Measurements from ENCODE around the gene P3H1.

The P3H1 gene

GRCh38 chr1:42746436-42747105, 20.3 kb downstream of the P3H1 start:
- 98% methylated on average over 12 of the region's 12 CpGs for WGBS
- H2AFZ ChIP-seq (ENCODE audit: low read depth, low read length): no peak overlapping the region
- H3K4me3 ChIP-seq (ENCODE audit: insufficient read depth in 1 of 2, low read depth in 1 of 2, low read length in 2 of 2): no peak overlapping the region
- no peak for DNase-seq
- H4K91ac ChIP-seq (ENCODE audit: low read length): no peak overlapping the region
- H3K79me1 ChIP-seq (replicated peaks; ENCODE audit: low read length, poor library complexity, severe bottlenecking): peaks cover 2% of the 10 kb centered on the region
- H3K4me1 ChIP-seq (ENCODE audit: control insufficient read depth, insufficient read depth, low read depth, low read length): no peaks in the 10 kb centered on the region
- H3K9me3 ChIP-seq (ENCODE audit: control insufficient read depth, low read length): no peaks in the 10 kb centered on the region
- no peak overlapping the region for H3K9ac ChIP-seq (ENCODE audit: low read length)
- H2AK5ac ChIP-seq (ENCODE audit: low read length, severe bottlenecking): no peak overlapping the region
- H4K8ac ChIP-seq (ENCODE audit: low read length): no peak overlapping the region
- H3K14ac ChIP-seq (ENCODE audit: low read length in 2 of 2): no peak overlapping the region
- H3K36me3 ChIP-seq (ENCODE audit: control insufficient read depth in 1 of 2, insufficient read depth in 2 of 2, low read depth in 1 of 2, low read length in 2 of 2): peaks cover 52 to 53% of the 10 kb centered on the region in 2 experiments
- H2BK120ac ChIP-seq (ENCODE audit: low read depth, low read length): no peak overlapping the region
- H3K18ac ChIP-seq (ENCODE audit: low read depth in 1 of 2, low read length in 2 of 2): no peak overlapping the region
- H3K23ac ChIP-seq (ENCODE audit: low read length in 2 of 2): no peak overlapping the region
- no peak overlapping the region for H2BK5ac ChIP-seq (ENCODE audit: low read depth, low read length, poor library complexity, severe bottlenecking)
- no peaks in the 10 kb centered on the region for H3K27me3 ChIP-seq (ENCODE audit: control insufficient read depth in 1 of 2, insufficient read depth in 1 of 2, low read length in 2 of 2)
- H3K4ac ChIP-seq (ENCODE audit: low read depth in 1 of 2, low read length in 2 of 2): no peak overlapping the region
- H2BK15ac ChIP-seq (ENCODE audit: low read depth, poor library complexity, severe bottlenecking): no peak overlapping the region
- no peak overlapping the region for H2BK12ac ChIP-seq (ENCODE audit: low read length in 2 of 2)
- H3K27ac ChIP-seq (ENCODE audit: low read length, poor library complexity, severe bottlenecking): no peak overlapping the region
- H3K4me2 ChIP-seq (ENCODE audit: low read length, poor library complexity, severe bottlenecking): no peak overlapping the region

- Histone ChIP-seq H3K79me1 (replicated peaks; ENCODE audit: low read length, poor library complexity, severe bottlenecking) (peaks cover 2% of the 10 kb centered on the region), H2BK12ac (ENCODE audit: low read length in 2 of 2) (no peak overlapping the region), H2BK15ac (ENCODE audit: low read depth, poor library complexity, severe bottlenecking) (no peak overlapping the region), H4K91ac (ENCODE audit: low read length) (no peak overlapping the region), H3K23ac (ENCODE audit: low read length in 2 of 2) (no peak overlapping the region), H3K4me2 (ENCODE audit: low read length, poor library complexity, severe bottlenecking) (no peak overlapping the region), H3K4ac (ENCODE audit: low read depth in 1 of 2, low read length in 2 of 2) (no peak overlapping the region), H2AFZ (ENCODE audit: low read depth, low read length) (no peak overlapping the region), H3K27me3 (ENCODE audit: control insufficient read depth in 1 of 2, insufficient read depth in 1 of 2, low read length in 2 of 2) (no peaks in the 10 kb centered on the region), H3K14ac (ENCODE audit: low read length in 2 of 2) (no peak overlapping the region), H3K18ac (ENCODE audit: low read depth in 1 of 2, low read length in 2 of 2) (no peak overlapping the region), H2BK5ac (ENCODE audit: low read depth, low read length, poor library complexity, severe bottlenecking) (no peak overlapping the region), H3K9me3 (ENCODE audit: control insufficient read depth, low read length) (no peaks in the 10 kb centered on the region), H2BK120ac (ENCODE audit: low read depth, low read length) (no peak overlapping the region), H3K9ac (ENCODE audit: low read length) (no peak overlapping the region), H3K4me1 (ENCODE audit: control insufficient read depth, insufficient read depth, low read depth, low read length) (no peaks in the 10 kb centered on the region), H3K27ac (ENCODE audit: low read length, poor library complexity, severe bottlenecking) (no peak overlapping the region), H4K8ac (ENCODE audit: low read length) (no peak overlapping the region), H3K36me3 (ENCODE audit: control insufficient read depth in 1 of 2, insufficient read depth in 2 of 2, low read depth in 1 of 2, low read length in 2 of 2) (peaks cover 51 to 52% of the 10 kb centered on the region in 2 experiments), H2AK5ac (ENCODE audit: low read length, severe bottlenecking) (no peak overlapping the region), H3K4me3 (ENCODE audit: insufficient read depth in 1 of 2, low read depth in 1 of 2, low read length in 2 of 2) (no peak overlapping the region)
- DNase-seq: no peak
- 98% methylated on average over 8 of the region's 8 CpGs for WGBS
These were observed 21.0 kb downstream of the P3H1 start for GRCh38 chr1:42745851-42746250.

- Histone ChIP-seq H2BK120ac (ENCODE audit: low read depth, low read length) (no peak overlapping the region), H3K79me1 (replicated peaks; ENCODE audit: low read length, poor library complexity, severe bottlenecking) (peaks cover under 1% of the 10 kb centered on the region), H3K9ac (ENCODE audit: low read length) (no peak overlapping the region), H2BK12ac (ENCODE audit: low read length in 2 of 2) (no peak overlapping the region), H3K36me3 (ENCODE audit: control insufficient read depth in 1 of 2, insufficient read depth in 2 of 2, low read depth in 1 of 2, low read length in 2 of 2) (peaks cover 39% of the 10 kb centered on the region in 2 experiments), H2BK5ac (ENCODE audit: low read depth, low read length, poor library complexity, severe bottlenecking) (no peak overlapping the region), H3K4me1 (ENCODE audit: control insufficient read depth, insufficient read depth, low read depth, low read length) (no peaks in the 10 kb centered on the region), H3K4me3 (ENCODE audit: insufficient read depth in 1 of 2, low read depth in 1 of 2, low read length in 2 of 2) (no peak overlapping the region), H3K18ac (ENCODE audit: low read depth in 1 of 2, low read length in 2 of 2) (no peak overlapping the region), H3K14ac (ENCODE audit: low read length in 2 of 2) (no peak overlapping the region), H3K23ac (ENCODE audit: low read length in 2 of 2) (no peak overlapping the region), H3K27me3 (ENCODE audit: control insufficient read depth in 1 of 2, insufficient read depth in 1 of 2, low read length in 2 of 2) (no peaks in the 10 kb centered on the region), H4K91ac (ENCODE audit: low read length) (no peak overlapping the region), H2BK15ac (ENCODE audit: low read depth, poor library complexity, severe bottlenecking) (no peak overlapping the region), H3K4ac (ENCODE audit: low read depth in 1 of 2, low read length in 2 of 2) (no peak overlapping the region), H3K4me2 (ENCODE audit: low read length, poor library complexity, severe bottlenecking) (no peak overlapping the region), H2AK5ac (ENCODE audit: low read length, severe bottlenecking) (no peak overlapping the region), H3K9me3 (ENCODE audit: control insufficient read depth, low read length) (no peaks in the 10 kb centered on the region), H4K8ac (ENCODE audit: low read length) (no peak overlapping the region), H3K27ac (ENCODE audit: low read length, poor library complexity, severe bottlenecking) (no peak overlapping the region), H2AFZ (ENCODE audit: low read depth, low read length) (no peak overlapping the region)
- peak; percentile 11 for DNase-seq
- WGBS: 98% methylated on average over 9 of the region's 9 CpGs
These were observed 22.7 kb downstream of the P3H1 start for GRCh38 chr1:42744148-42744413.

- no peaks in the 10 kb centered on the region for H3K4me1 ChIP-seq (ENCODE audit: control insufficient read depth, insufficient read depth, low read depth, low read length)
- no peak overlapping the region for H2AFZ ChIP-seq (ENCODE audit: low read depth, low read length)
- H3K27me3 ChIP-seq (ENCODE audit: control insufficient read depth in 1 of 2, insufficient read depth in 1 of 2, low read length in 2 of 2): no peaks in the 10 kb centered on the region
- DNase-seq: no peak
- H3K79me1 ChIP-seq (replicated peaks; ENCODE audit: low read length, poor library complexity, severe bottlenecking): no peaks in the 10 kb centered on the region
- H2BK15ac ChIP-seq (ENCODE audit: low read depth, poor library complexity, severe bottlenecking): no peak overlapping the region
- no peak overlapping the region for H3K27ac ChIP-seq (ENCODE audit: low read length, poor library complexity, severe bottlenecking)
- no peak overlapping the region for H3K18ac ChIP-seq (ENCODE audit: low read depth in 1 of 2, low read length in 2 of 2)
- no peaks in the 10 kb centered on the region for H3K9me3 ChIP-seq (ENCODE audit: control insufficient read depth, low read length)
- H3K4me3 ChIP-seq (ENCODE audit: insufficient read depth in 1 of 2, low read depth in 1 of 2, low read length in 2 of 2): no peak overlapping the region
- no peak overlapping the region for H3K4me2 ChIP-seq (ENCODE audit: low read length, poor library complexity, severe bottlenecking)
- no peak overlapping the region for H2BK120ac ChIP-seq (ENCODE audit: low read depth, low read length)
- H3K23ac ChIP-seq (ENCODE audit: low read length in 2 of 2): no peak overlapping the region
- 90% methylated on average over 20 of the region's 21 CpGs for WGBS
- peaks cover 34% of the 10 kb centered on the region in 2 experiments for H3K36me3 ChIP-seq (ENCODE audit: control insufficient read depth in 1 of 2, insufficient read depth in 2 of 2, low read depth in 1 of 2, low read length in 2 of 2)
- no peak overlapping the region for H4K91ac ChIP-seq (ENCODE audit: low read length)
- no peak overlapping the region for H2BK5ac ChIP-seq (ENCODE audit: low read depth, low read length, poor library complexity, severe bottlenecking)
- H3K9ac ChIP-seq (ENCODE audit: low read length): no peak overlapping the region
- H4K8ac ChIP-seq (ENCODE audit: low read length): no peak overlapping the region
- no peak overlapping the region for H3K4ac ChIP-seq (ENCODE audit: low read depth in 1 of 2, low read length in 2 of 2)
- H3K14ac ChIP-seq (ENCODE audit: low read length in 2 of 2): no peak overlapping the region
- no peak overlapping the region for H2AK5ac ChIP-seq (ENCODE audit: low read length, severe bottlenecking)
- H2BK12ac ChIP-seq (ENCODE audit: low read length in 2 of 2): no peak overlapping the region
These were observed 23.3 kb downstream of the P3H1 start for GRCh38 chr1:42743317-42744147.
